Caco-2 (cell line): ENCODE measurements around the gene RSPH9. TPM values are rescaled to one million over a fixed set of nuclear protein-coding genes. Genes with fewer than 3 reads are reported as not detected.

Experiments used
- BruUV-seq: library from RNA; stranded (reverse); fragments of 400-500 nt; replicated peaks from 2 replicates; lab custom pipeline; 2021; lab: Mats Ljungman, UMichigan
- CTCF ChIA-PET: fragments of 300-600 bp; sonication (Branson Sonifier 250); formaldehyde crosslinking; loops from one replicate; lab custom pipeline; 2022; ENCODE audit warnings: antibody characterized with exemption; lab: Charles Lee
- POLR2A ChIA-PET: fragments of 300-600 bp; sonication (Branson Sonifier 250); formaldehyde crosslinking; loops from one replicate; lab custom pipeline; 2022; ENCODE audit warnings: antibody characterized with exemption; lab: Charles Lee
- DNase-seq, 2 experiments: peaks; one replicate each; pipeline versions ENCODE4 v3.0.0 to v3.0.0-alpha.2; 2020 to 2022
- H3K27me3 ChIP-seq: replicated peaks from 2 replicates; pipeline ENCODE4 v1.6.0; 2011; ENCODE audit warnings: low read length; ENCODE audit not compliant: control insufficient read depth, insufficient read depth
- H3K36me3 ChIP-seq: 2 replicates; pipeline ENCODE4 v1.5.1; 2011; ENCODE audit warnings: low read length; ENCODE audit not compliant: control insufficient read depth, insufficient read depth
- H3K4me1 ChIP-seq: fragments of 250-450 bp; sonication (Bioruptor Pico); 2 replicates; pipeline ENCODE4 v1.5.1; 2020; ENCODE audit warnings: mild to moderate bottlenecking
- H3K4me3 ChIP-seq: 2 replicates; pipeline ENCODE4 v1.5.1; 2011; ENCODE audit warnings: low read depth, mild to moderate bottlenecking, control low read depth, low read length
- H3K9me3 ChIP-seq: fragments of 250-450 bp; sonication (Bioruptor Pico); 2 replicates; pipeline ENCODE4 v1.5.1; 2020; ENCODE audit warnings: mild to moderate bottlenecking, moderate library complexity
- H3K27ac Mint-ChIP-seq: one replicate; pipeline ENCODE4 v1.8.0; 2022; ENCODE audit warnings: mixed read lengths; ENCODE audit not compliant: unreplicated experiment
- H3K27me3 Mint-ChIP-seq: one replicate; pipeline ENCODE4 v1.8.0; 2022; ENCODE audit warnings: mixed read lengths; ENCODE audit not compliant: insufficient read depth, unreplicated experiment
- H3K36me3 Mint-ChIP-seq: one replicate; pipeline ENCODE4 v1.8.0; 2022; ENCODE audit warnings: mild to moderate bottlenecking, mixed read lengths; ENCODE audit not compliant: insufficient read depth, unreplicated experiment
- H3K4me1 Mint-ChIP-seq: one replicate; pipeline ENCODE4 v1.8.0; 2022; ENCODE audit warnings: low read depth, mixed read lengths; ENCODE audit not compliant: unreplicated experiment
- H3K4me3 Mint-ChIP-seq: one replicate; pipeline ENCODE4 v1.8.0; 2022; ENCODE audit warnings: mild to moderate bottlenecking, moderate library complexity, mixed read lengths; ENCODE audit not compliant: unreplicated experiment
- H3K9me3 Mint-ChIP-seq: one replicate; pipeline ENCODE4 v1.8.0; 2022; ENCODE audit warnings: mixed read lengths; ENCODE audit not compliant: unreplicated experiment
- CTCF ChIP-seq, 2 experiments: fragments of 200-600 bp in 1 of 2; IDR thresholded peaks; 1 replicate in 1 of 2; 2 replicates in 1 of 2; pipeline versions ENCODE4 v1.5.1 to v1.8.0; 2011 to 2022; ENCODE audit warnings: antibody characterized with exemption in 1 of 2, control low read depth in 1 of 2, inconsistent platforms in 1 of 2, low read depth in 1 of 2, low read length in 1 of 2, mild to moderate bottlenecking in 1 of 2, moderate library complexity in 1 of 2; ENCODE audit not compliant: insufficient read depth in 1 of 2, severe bottlenecking in 1 of 2, unreplicated experiment in 1 of 2
- intact Hi-C: fragments of 100-400 bp; cut with micrococcal nuclease; formaldehyde crosslinking; loops from one replicate; pipeline ENCODE4 v1.10.0; 2022; ENCODE audit not compliant: unreplicated experiment
- total RNA-seq: library from RNA; stranded (reverse); gene quantifications from 2 replicates; pipeline ENCODE4 v1.2.3, GENCODE V29; 2022

The RSPH9 gene
- total RNA-seq, 1 experiment from 2014 or later, result not detected

- Histone ChIP-seq H3K36me3 (peaks cover 1% of the 10 kb centered on the region; the same call in 1 of the 2 replicates), H3K9me3 (no peaks in the 10 kb centered on the region), H3K27me3 (no peaks in the 10 kb centered on the region), H3K4me3 (peak overlapping the region; percentile 78), H3K4me1 (no peaks in the 10 kb centered on the region; the same call in 1 of the 2 replicates)
- BruUV-seq, result TSS peak; percentile 38
- Mint-ChIP-seq H3K27ac (peak overlapping the region; percentile 99), H3K4me3 (peak overlapping the region; percentile 91), H3K36me3 (peaks cover 22% of the 10 kb centered on the region), H3K4me1 (peaks cover 12% of the 10 kb centered on the region), H3K9me3 (no peaks in the 10 kb centered on the region), H3K27me3 (no peaks in the 10 kb centered on the region)
- intact Hi-C loops, result loop anchor here (2.0 kb wide), 1 partner anchor 52 kb away; the partner anchor contains the start of genes POLH and XPO5
- ChIA-PET CTCF (interaction anchor here (0.6 to 1.2 kb wide), 2 partner anchors 336 to 451 kb away, joined by 3 to 9 read pairs; no protein-coding TSS in a partner anchor), POLR2A (interaction anchor here (0.6 to 2.0 kb wide), 5 partner anchors 11 to 466 kb away, joined by 3 to 8 read pairs (median 5); no protein-coding TSS in a partner anchor)
- TF ChIP-seq CTCF (IDR thresholded peaks at IDR 0.05; ENCODE audit: insufficient read depth in 1 of 2, low read depth in 1 of 2, low read length in 1 of 2, severe bottlenecking in 1 of 2, unreplicated experiment in 1 of 2), result no peak
- DNase-seq, result peak; percentile 59 to 66
Observed at GRCh38 chr6:43628393-43629103, 16.3 kb upstream of the RSPH9 start.

- intact Hi-C loops, result loop anchor here (2.0 kb wide), 1 partner anchor 52 kb away; the partner anchor contains the start of genes POLH and XPO5
- peaks cover 12% of the 10 kb centered on the region for H3K4me1 Mint-ChIP-seq
- Histone ChIP-seq H3K27me3 (no peaks in the 10 kb centered on the region), H3K4me3 (peak within 1 kb of the TSS; percentile 82), H3K4me1 (no peaks in the 10 kb centered on the region; the same call in 1 of the 2 replicates), H3K36me3 (peaks cover 1% of the 10 kb centered on the region; the same call in 1 of the 2 replicates), H3K9me3 (no peaks in the 10 kb centered on the region)
- no peaks in the 10 kb centered on the region for H3K27me3 Mint-ChIP-seq
- no peak for TF ChIP-seq CTCF (IDR thresholded peaks at IDR 0.05; ENCODE audit: insufficient read depth in 1 of 2, low read depth in 1 of 2, low read length in 1 of 2, severe bottlenecking in 1 of 2, unreplicated experiment in 1 of 2)
- ChIA-PET CTCF (interaction anchor here (0.6 to 1.3 kb wide), 4 partner anchors 39 to 450 kb away, joined by 3 to 9 read pairs (median 4); no protein-coding TSS in a partner anchor), POLR2A (interaction anchor here (0.5 to 2.0 kb wide), 13 partner anchors 11 to 700 kb away, joined by 3 to 12 read pairs (median 5); partner anchors contain the start of genes CNPY3, VEGFA and XPO5)
- peak; percentile 99 for DNase-seq
- no TSS peak for BruUV-seq
- H3K4me3 Mint-ChIP-seq, result peak within 1 kb of the TSS; percentile 91
- peak within 1 kb of the TSS; percentile 99 for H3K27ac Mint-ChIP-seq
- peaks cover 22% of the 10 kb centered on the region for H3K36me3 Mint-ChIP-seq
- no peaks in the 10 kb centered on the region for H3K9me3 Mint-ChIP-seq
Observed at GRCh38 chr6:43629104-43629504, 15.7 kb upstream of the RSPH9 start, which contains the start of gene GTPBP2. Gene GTPBP2 (minus strand): TSS chr6:43629264. CDS start chr6:43629162, 102 bp downstream.
